Measurements from ENCODE around the gene HAPLN1. TPM values are rescaled to one million over a fixed set of nuclear protein-coding genes. Genes with fewer than 3 reads are reported as not detected.

Gene HAPLN1
- total RNA-seq, 1 experiment from 2014 or later, result not detected

GRCh38 chr5:83718195-83718825 is 2.3 kb downstream of the HAPLN1 start:
- peak; percentile 79 for DNase-seq (ENCODE audit: low spot score)

DNA sequence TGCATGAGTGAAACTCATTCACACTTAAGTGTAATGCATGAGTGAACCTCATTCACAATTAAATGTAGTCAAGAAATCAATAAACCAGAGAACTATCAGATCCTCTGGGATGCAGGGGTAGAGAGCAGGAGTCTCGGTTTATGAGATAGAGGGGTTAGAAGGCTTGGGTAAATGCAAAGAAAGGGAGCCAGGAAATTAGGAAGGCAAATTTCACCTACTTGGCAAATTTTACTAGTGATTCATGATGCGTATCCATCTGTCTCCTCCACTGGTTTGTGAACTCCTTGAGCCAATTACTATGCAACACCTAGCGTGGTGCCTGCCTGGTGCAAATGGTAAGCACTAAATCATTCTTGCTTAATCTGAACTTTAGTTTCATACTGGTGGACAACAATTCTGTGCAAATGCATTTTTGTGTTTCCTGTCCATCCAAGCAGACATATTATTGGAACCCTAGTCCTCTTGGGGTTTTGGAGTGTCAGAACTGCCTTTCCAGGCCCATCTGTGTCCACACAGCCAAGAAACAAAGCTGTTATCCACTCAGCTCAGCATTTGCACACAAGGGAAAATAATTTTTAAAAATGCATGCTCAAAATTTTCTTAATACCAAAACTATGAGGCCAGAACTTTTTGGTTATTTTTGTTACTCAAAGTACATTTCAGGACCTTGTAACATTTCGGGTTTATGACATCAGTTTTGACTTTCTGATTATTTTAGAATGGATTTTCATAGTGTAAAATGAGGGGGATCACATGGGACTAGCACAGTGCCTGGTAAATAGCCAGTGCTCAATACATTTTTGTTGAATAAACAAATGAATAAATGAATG is 5.2 kb downstream of the HAPLN1 start:
- DNase-seq (ENCODE audit: low spot score), result no peak

- DNase-seq (ENCODE audit: low spot score), result no peak
These were observed 5.8 kb downstream of the HAPLN1 start for GRCh38 chr5:83714810-83715209.

- peak; percentile 89 for DNase-seq (ENCODE audit: low spot score)
These were observed 8.6 kb downstream of the HAPLN1 start for GRCh38 chr5:83711982-83712601.

DNA sequence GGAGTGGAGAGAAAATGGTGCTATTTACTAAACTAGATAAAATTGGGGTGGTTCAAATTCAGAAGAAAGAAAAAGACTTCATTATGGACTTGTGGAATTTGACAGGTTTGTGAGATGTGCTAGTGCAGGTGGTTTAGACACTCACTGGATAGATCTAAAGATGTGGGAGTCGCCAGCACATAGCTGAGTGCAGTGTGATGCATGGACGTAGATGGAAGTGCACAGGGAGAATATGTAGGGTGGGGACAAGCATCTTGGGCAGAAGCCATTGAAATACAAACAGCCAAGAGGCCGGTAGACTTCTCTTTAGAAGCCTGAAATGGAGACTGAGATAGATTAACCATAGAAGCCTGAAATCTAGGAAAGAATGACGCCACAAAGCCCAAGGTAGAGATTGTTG is 10.7 kb downstream of the HAPLN1 start:
- no peak for DNase-seq (ENCODE audit: low spot score)

DNA sequence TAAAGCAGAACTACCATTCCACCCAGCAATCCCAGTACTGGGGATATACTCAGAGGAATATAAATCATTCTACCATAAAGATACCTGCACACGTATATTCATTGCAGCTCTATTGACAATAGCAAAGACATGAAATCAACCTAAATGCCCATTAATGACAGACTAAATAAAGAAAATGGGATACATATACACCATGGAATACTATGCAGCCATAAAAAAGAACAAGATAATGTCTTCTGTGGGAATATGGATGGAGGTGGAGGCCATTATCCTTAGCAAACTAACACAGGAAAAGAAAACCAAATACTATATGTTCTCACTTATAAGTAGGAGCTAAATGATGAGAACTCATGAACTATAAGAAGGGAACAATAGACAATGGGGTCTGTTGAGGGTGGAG is 12.5 kb downstream of the HAPLN1 start:
- no peak for DNase-seq (ENCODE audit: low spot score)

- DNase-seq (ENCODE audit: low spot score), result no peak
These were observed 17.6 kb downstream of the HAPLN1 start for GRCh38 chr5:83703059-83703458.

GRCh38 chr5:83701886-83702285 is 18.8 kb downstream of the HAPLN1 start:
- no peak for DNase-seq (ENCODE audit: low spot score)

DNA sequence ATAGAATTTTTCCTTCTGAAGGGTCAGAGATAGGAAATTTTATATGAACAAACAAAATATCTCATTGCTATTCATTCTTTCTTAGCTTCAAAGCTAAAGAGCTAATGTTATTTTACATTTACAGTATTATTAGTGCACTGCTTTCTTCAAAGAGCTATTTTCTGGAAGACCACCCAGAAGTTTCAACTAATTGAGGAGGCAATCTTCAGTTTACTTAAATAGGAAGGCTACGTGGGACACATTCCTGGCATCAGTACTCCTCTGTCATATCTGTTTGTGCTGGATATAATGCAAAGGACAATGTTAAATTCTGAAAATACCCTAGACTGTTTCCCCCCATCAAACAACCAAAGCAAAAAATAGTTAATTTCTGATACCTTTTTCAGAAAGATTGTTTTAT is 30.8 kb downstream of the HAPLN1 start:
- no peak for DNase-seq (ENCODE audit: low spot score)

DNA sequence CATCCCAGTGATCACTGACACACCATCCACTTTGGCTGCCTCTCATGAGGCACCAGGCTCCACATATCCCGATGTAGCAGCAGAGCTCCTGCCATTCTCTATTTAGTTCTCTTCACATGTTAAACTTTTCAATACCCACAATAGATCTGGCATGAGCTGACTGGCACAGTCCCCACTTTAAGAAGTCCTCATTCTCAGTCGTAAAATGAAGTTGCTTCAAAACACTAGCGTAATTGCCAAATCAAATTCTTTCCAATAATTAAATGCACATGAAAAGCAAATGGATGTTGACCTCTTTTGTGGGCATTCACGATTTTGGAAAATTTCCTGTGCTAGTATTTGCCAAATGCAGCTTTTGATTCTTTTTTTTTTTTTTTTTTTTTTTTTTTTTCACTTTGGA is 32.4 kb downstream of the HAPLN1 start:
- no peak for DNase-seq (ENCODE audit: low spot score)

- DNase-seq (ENCODE audit: low spot score), result no peak
These were observed 33.5 kb downstream of the HAPLN1 start for GRCh38 chr5:83687124-83687619.

DNA sequence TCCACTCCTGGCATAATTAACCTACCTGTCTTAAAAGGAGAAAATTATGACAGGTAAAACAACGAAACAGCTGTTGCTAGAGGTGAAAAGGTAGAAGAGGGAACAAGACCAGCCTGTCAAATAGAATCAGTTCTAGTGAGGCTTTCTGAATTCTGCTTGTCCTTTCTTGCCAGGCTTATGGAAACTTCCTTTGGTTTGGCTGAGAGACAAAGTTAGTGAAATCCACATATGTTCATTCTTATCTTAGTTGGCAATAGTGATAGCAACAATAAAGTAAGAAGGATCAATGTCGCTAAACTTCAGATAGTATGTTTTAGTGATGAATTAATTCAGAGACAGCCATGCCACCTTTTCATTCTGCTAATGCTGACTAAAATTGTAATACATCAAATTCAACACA is 34.4 kb downstream of the HAPLN1 start:
- no peak for DNase-seq (ENCODE audit: low spot score)

DNA sequence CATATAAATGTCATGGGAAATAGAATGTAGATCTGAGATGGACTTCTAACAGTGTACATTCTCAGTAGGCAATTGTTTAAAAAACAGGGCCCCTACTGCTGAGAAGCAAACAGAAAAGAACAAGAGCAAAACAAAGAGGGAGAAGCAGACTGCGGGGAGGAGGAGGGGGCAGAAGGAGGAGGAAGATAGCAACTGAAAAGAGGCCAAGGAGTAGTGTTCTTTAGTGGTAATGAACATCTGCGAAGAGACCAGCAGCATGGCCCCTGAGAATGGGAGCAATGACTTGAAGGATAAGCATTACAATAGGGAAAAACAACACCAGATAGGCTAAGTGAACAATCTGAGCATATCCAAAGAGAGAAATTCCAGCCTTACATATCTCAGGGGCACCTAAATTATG is 36.8 kb downstream of the HAPLN1 start:
- DNase-seq (ENCODE audit: low spot score), result no peak

GRCh38 chr5:83672646-83673045 is 48.0 kb downstream of the HAPLN1 start:
- no peak for DNase-seq (ENCODE audit: low spot score)

- no peak for DNase-seq (ENCODE audit: low spot score)
These were observed 48.5 kb downstream of the HAPLN1 start for GRCh38 chr5:83672158-83672557.

DNA sequence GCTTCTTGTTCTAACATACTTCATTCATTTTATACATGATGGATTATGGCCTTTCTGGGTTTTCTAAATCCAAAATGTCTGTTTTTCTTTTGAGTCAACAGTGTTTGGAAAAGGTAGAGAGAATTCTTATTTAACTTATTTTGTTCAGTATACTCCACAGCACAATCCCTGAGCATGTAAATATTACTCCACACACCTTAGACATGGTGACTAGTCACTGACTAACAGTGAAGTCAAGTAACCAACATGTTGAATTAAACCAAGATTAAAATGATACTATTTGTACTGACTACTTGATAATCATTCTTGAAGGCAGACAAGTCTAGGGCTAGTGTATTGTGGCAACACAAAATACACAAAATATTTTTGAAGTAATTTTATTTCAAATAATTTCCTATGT is 55.0 kb downstream of the HAPLN1 start:
- no peak for DNase-seq (ENCODE audit: low spot score)

DNA sequence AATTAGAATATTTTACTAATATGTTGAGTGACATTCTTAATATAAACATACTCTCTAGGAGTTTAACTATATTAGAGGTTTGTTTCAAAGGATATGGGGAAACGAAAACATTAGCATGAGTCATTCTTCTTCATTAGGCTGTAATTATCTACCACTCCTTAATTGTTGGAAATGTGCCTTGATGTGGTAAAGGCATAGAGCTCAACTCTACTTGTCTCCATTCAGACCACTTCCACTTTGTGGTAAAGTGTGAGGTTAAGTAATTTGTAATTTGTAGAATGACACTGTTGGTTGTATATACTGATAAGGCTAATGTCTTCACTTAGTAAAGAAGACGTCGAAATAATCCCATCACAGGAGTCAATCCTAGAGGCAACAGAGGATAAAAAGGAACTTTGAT is 58.1 kb downstream of the HAPLN1 start:
- no peak for DNase-seq (ENCODE audit: low spot score)

- DNase-seq (ENCODE audit: low spot score), result no peak
These were observed 62.7 kb downstream of the HAPLN1 start for GRCh38 chr5:83657807-83658525.

- DNase-seq (ENCODE audit: low spot score), result no peak
These were observed 66.1 kb downstream of the HAPLN1 start for GRCh38 chr5:83654427-83654994.

- DNase-seq (ENCODE audit: low spot score), result no peak
These were observed 67.0 kb downstream of the HAPLN1 start for GRCh38 chr5:83653669-83654068.

GRCh38 chr5:83645936-83646335 is 74.7 kb downstream of the HAPLN1 start:
- no peak for DNase-seq (ENCODE audit: low spot score)

- DNase-seq (ENCODE audit: low spot score), result no peak
These were observed 76.4 kb downstream of the HAPLN1 start for GRCh38 chr5:83644301-83644700.

Measured in HT-29 (cell line).